HG03432 (cell line): Measurements from ENCODE around the gene CCSER1.
"Not testable (repeated sequence)": the region's sequence is repeated elsewhere in the genome, so short reads cannot be mapped to it uniquely, and the experiment has no call there.

ENCODE experiments used
- ATAC-seq: cut with Tn5 transposase; IDR thresholded peaks from one replicate; pipeline ENCODE4 v1.9.1; 2021; ENCODE audit warnings: mild to moderate bottlenecking, moderate library complexity; ENCODE audit not compliant: unreplicated experiment

Gene CCSER1

GRCh38 chr4:90889171-90889570 is 762.0 kb downstream of the CCSER1 start:
- ATAC-seq = no peak

- ATAC-seq = not testable (repeated sequence)
Measured at GRCh38 chr4:90903413-90903812, 776.2 kb downstream of the CCSER1 start.

- no peak for ATAC-seq
Measured at GRCh38 chr4:90904021-90904420, 776.8 kb downstream of the CCSER1 start.

- ATAC-seq = no peak
Measured at GRCh38 chr4:90906239-90906638, 779.0 kb downstream of the CCSER1 start.

GRCh38 chr4:90911724-90912434 is 784.7 kb downstream of the CCSER1 start:
- not testable (repeated sequence) for ATAC-seq

- no peak for ATAC-seq
Measured at GRCh38 chr4:90922174-90922573, 795.0 kb downstream of the CCSER1 start.

GRCh38 chr4:90926957-90927356 is 799.8 kb downstream of the CCSER1 start:
- no peak for ATAC-seq

GRCh38 chr4:90943311-90943710 is 816.1 kb downstream of the CCSER1 start:
- ATAC-seq = no peak

GRCh38 chr4:90946945-90947344 is 819.8 kb downstream of the CCSER1 start:
- no peak for ATAC-seq

GRCh38 chr4:90950385-90950841 is 823.2 kb downstream of the CCSER1 start:
- ATAC-seq = no peak

- no peak for ATAC-seq
Measured at GRCh38 chr4:90951037-90951436, 823.8 kb downstream of the CCSER1 start.

GRCh38 chr4:90958256-90958895 is 831.2 kb downstream of the CCSER1 start:
- ATAC-seq = no peak

GRCh38 chr4:90960433-90960832 is 833.2 kb downstream of the CCSER1 start:
- ATAC-seq = peak; percentile 77

- peak; percentile 37 for ATAC-seq
Measured at GRCh38 chr4:90960840-90961239, 833.6 kb downstream of the CCSER1 start.

- no peak for ATAC-seq
Measured at GRCh38 chr4:90970021-90970420, 842.8 kb downstream of the CCSER1 start.

- ATAC-seq = no peak
Measured at GRCh38 chr4:90977726-90978125, 850.5 kb downstream of the CCSER1 start.

GRCh38 chr4:90979556-90979955 is 852.4 kb downstream of the CCSER1 start:
- no peak for ATAC-seq

GRCh38 chr4:90982813-90983212 is 855.6 kb downstream of the CCSER1 start:
- ATAC-seq = no peak

GRCh38 chr4:90990284-90990683 is 863.1 kb downstream of the CCSER1 start:
- no peak for ATAC-seq

GRCh38 chr4:90992213-90992612 is 865.0 kb downstream of the CCSER1 start:
- ATAC-seq = no peak

GRCh38 chr4:90994851-90995574 is 867.8 kb downstream of the CCSER1 start:
- ATAC-seq = no peak

GRCh38 chr4:90995996-90996395 is 868.8 kb downstream of the CCSER1 start:
- ATAC-seq = no peak
